Keratinocyte (primary cell): Measurements from ENCODE around the gene GZMH.

ENCODE experiments used
- EZH2 ChIP-seq: IDR thresholded peaks from one replicate; pipeline ENCODE4 v1.6.1; 2012; ENCODE audit warnings: inconsistent platforms, mild to moderate bottlenecking, low read length, moderate library complexity
- TF ChIP-seq, protein P1 (sequence below), 3 experiments: IDR thresholded peaks in 1 of 3; conservative IDR thresholded peaks in 1 of 3; optimal IDR thresholded peaks in 1 of 3; 2 replicates in 2 of 3; 3 replicates in 1 of 3; pipeline versions ENCODE3 to v1.5.1; 2011; ENCODE audit warnings: low read length in 3 of 3, mild to moderate bottlenecking in 3 of 3, moderate library complexity in 2 of 3, control low read depth in 1 of 3, inconsistent platforms in 1 of 3; ENCODE audit not compliant: insufficient read depth in 2 of 3; ENCODE audit errors: extremely low read depth in 1 of 3

DNA sequence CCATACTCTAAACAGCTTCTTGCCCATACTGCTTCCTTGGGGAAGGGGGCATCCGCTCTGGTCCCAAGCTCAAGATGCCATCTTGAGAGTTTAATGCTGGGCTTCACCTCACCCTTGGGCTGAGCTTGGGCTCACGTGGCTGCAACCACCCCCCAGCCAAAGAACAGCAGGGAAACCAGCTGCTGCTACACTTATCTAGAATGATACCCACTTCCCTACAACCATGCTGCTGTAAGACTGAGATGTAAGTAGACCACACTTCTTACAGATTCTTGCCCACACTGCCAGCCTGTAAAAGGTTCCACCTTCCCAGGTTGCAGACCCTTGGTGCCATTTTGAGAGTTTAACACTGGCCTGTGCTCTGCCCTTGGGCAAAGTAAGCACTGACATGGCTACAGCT lies 43.2 kb downstream of the GZMH start:
- TF ChIP-seq, protein P1, sequence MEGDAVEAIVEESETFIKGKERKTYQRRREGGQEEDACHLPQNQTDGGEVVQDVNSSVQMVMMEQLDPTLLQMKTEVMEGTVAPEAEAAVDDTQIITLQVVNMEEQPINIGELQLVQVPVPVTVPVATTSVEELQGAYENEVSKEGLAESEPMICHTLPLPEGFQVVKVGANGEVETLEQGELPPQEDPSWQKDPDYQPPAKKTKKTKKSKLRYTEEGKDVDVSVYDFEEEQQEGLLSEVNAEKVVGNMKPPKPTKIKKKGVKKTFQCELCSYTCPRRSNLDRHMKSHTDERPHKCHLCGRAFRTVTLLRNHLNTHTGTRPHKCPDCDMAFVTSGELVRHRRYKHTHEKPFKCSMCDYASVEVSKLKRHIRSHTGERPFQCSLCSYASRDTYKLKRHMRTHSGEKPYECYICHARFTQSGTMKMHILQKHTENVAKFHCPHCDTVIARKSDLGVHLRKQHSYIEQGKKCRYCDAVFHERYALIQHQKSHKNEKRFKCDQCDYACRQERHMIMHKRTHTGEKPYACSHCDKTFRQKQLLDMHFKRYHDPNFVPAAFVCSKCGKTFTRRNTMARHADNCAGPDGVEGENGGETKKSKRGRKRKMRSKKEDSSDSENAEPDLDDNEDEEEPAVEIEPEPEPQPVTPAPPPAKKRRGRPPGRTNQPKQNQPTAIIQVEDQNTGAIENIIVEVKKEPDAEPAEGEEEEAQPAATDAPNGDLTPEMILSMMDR (optimal IDR thresholded peaks at IDR 0.05 in 1 of 3, IDR thresholded peaks at IDR 0.05 in 1 of 3, conservative IDR thresholded peaks at IDR 0.05 in 1 of 3; ENCODE audit: extremely low read depth in 1 of 3, insufficient read depth in 2 of 3, low read length in 3 of 3), result no peak
- no peak for TF ChIP-seq EZH2
